ENCODE measurements around the gene SDS.

Gene SDS

DNA sequence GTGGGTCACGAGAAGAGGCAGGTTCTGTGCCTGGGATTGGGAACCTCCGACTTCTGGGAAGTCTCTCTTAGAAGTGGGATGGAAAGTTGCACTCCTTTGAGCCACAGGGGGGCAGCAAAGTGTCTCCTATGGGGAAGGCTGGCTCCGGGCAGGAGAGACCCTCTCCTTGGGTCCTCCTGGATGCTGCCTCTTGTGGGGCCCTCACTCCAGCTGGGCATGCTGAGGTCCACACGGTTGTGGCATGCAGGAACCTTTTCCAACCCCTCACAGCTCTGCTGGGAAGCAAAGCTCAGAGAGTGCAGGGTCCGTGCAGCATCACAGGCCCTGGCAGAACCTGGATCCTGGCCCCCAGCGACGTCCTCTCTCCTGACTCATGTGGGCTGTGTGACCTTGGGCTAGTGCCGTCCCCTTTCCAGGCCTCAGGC is 35.9 kb upstream of the SDS start:
- Histone ChIP-seq H3K27me3 (peaks cover 17% of the 10 kb centered on the region), H3K27ac (no peak overlapping the region), H3K36me3 (no peaks in the 10 kb centered on the region), H3K4me3 (ENCODE audit: low read depth in 1 of 2, low read length in 1 of 2) (no peak overlapping the region), H3K4me1 (ENCODE audit: control insufficient read depth in 1 of 2, insufficient read depth in 1 of 2, low read depth in 1 of 2, low read length in 1 of 2) (no peaks in the 10 kb centered on the region), H3K9me3 (no peaks in the 10 kb centered on the region)
- TF ChIP-seq, protein P1, sequence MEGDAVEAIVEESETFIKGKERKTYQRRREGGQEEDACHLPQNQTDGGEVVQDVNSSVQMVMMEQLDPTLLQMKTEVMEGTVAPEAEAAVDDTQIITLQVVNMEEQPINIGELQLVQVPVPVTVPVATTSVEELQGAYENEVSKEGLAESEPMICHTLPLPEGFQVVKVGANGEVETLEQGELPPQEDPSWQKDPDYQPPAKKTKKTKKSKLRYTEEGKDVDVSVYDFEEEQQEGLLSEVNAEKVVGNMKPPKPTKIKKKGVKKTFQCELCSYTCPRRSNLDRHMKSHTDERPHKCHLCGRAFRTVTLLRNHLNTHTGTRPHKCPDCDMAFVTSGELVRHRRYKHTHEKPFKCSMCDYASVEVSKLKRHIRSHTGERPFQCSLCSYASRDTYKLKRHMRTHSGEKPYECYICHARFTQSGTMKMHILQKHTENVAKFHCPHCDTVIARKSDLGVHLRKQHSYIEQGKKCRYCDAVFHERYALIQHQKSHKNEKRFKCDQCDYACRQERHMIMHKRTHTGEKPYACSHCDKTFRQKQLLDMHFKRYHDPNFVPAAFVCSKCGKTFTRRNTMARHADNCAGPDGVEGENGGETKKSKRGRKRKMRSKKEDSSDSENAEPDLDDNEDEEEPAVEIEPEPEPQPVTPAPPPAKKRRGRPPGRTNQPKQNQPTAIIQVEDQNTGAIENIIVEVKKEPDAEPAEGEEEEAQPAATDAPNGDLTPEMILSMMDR (IDR thresholded peaks at IDR 0.05): no peak

DNA sequence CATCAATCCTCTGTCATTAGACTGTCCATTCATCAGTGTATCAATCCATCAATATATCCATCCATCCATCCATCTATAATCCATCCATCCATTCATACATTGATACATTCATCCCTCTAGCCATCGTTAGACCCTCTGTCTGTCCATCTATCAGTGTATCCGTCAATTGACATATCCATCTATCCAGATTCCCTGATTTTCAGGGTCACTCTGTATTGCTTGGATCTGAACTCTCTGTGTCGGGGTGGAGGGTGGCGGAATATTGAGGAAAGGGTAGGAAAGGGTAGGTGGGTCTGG is 35.6 kb upstream of the SDS start:
- peaks cover 17% of the 10 kb centered on the region for H3K27me3 ChIP-seq
- no peaks in the 10 kb centered on the region for H3K9me3 ChIP-seq
- no peak overlapping the region for H3K27ac ChIP-seq
- H3K4me1 ChIP-seq (ENCODE audit: control insufficient read depth in 1 of 2, insufficient read depth in 1 of 2, low read depth in 1 of 2, low read length in 1 of 2): no peaks in the 10 kb centered on the region
- TF ChIP-seq, protein P1 (IDR thresholded peaks at IDR 0.05): no peak
- no peak overlapping the region for H3K4me3 ChIP-seq (ENCODE audit: low read depth in 1 of 2, low read length in 1 of 2)
- no peaks in the 10 kb centered on the region for H3K36me3 ChIP-seq

DNA sequence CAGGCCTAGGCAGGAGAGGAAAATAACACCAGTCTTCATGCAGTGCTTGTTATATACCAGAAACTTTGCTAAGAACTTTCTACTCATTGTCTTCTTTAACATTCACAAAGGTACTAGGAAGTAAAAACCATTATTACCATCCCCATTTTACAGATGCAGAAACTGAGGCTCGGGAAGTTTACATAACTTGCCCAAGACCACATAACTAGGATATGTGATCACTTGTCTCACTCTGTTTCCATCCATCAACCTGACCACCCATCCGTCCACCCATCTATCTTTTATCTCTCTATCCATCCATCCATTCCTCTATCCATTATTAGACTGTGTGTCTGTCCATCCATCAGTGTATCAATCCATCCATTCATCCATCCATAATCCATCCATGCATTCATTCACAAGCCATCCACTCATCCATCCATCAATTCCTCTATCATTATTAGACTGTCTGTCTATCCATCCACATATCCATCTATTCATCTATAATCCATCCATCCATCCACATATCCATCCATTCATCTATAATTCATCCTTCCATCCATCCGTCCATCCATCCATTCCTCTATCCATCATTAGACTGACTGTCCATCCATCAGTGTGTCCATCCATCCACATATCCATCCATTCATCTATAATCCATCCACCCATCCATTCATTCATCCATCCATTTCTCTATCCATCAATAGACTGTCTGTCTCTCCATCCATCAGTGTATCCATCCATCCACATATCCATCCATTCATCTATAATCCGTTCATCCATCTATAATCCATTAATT is 35.0 kb upstream of the SDS start:
- Histone ChIP-seq H3K4me1 (ENCODE audit: control insufficient read depth in 1 of 2, insufficient read depth in 1 of 2, low read depth in 1 of 2, low read length in 1 of 2) (no peaks in the 10 kb centered on the region), H3K27ac (no peak overlapping the region), H3K9me3 (no peaks in the 10 kb centered on the region), H3K27me3 (peaks cover 17% of the 10 kb centered on the region), H3K4me3 (ENCODE audit: low read depth in 1 of 2, low read length in 1 of 2) (no peak overlapping the region), H3K36me3 (no peaks in the 10 kb centered on the region)
- TF ChIP-seq, protein P1 (IDR thresholded peaks at IDR 0.05): no peak

- Histone ChIP-seq H3K4me1 (ENCODE audit: control insufficient read depth in 1 of 2, insufficient read depth in 1 of 2, low read depth in 1 of 2, low read length in 1 of 2) (no peaks in the 10 kb centered on the region), H3K27me3 (peaks cover 11% of the 10 kb centered on the region), H3K36me3 (no peaks in the 10 kb centered on the region), H3K4me3 (ENCODE audit: low read depth in 1 of 2, low read length in 1 of 2) (no peak overlapping the region), H3K27ac (no peak overlapping the region), H3K9me3 (no peaks in the 10 kb centered on the region)
- TF ChIP-seq, protein P1 (IDR thresholded peaks at IDR 0.05): no peak
Measured at GRCh38 chr12:113437729-113438100, 34.0 kb upstream of the SDS start.

DNA sequence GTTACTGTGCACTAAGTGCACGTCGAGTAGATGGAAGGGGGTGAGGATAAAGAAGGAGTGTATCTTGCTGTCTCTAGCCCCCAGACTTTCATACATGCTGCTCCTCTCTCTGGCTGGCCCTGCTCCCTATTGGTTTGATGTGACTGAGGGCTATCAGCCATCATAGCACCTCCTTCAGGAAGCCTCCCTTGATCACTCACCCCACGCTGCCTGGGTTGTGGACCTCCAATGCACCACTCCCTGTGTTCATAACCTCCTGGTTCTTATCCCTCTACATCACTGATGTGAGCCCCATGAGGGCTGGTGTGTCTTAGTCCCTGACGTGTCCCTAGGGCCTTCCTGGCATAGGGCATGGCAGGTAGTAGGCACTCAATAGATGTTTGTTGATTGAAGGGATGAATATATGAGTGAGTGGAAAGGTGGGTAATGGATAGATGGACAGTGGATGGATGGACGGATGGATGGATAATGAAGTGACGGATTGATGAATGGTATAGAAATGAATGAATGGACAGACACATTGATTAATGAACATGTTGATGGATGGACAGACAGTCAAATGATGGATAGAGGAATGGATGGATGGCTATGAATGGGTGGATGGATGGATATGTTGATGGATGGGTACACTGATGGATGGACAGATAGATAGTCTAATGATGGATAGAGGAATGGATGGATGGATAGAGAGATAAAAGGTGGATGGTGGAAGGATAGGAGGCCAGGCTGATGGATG is 33.5 kb upstream of the SDS start:
- no peaks in the 10 kb centered on the region for H3K9me3 ChIP-seq
- no peaks in the 10 kb centered on the region for H3K4me1 ChIP-seq (ENCODE audit: control insufficient read depth in 1 of 2, insufficient read depth in 1 of 2, low read depth in 1 of 2, low read length in 1 of 2)
- TF ChIP-seq, protein P1 (IDR thresholded peaks at IDR 0.05): no peak
- no peak overlapping the region for H3K27ac ChIP-seq
- H3K4me3 ChIP-seq (ENCODE audit: low read depth in 1 of 2, low read length in 1 of 2): no peak overlapping the region
- H3K27me3 ChIP-seq: peaks cover 7% of the 10 kb centered on the region
- no peaks in the 10 kb centered on the region for H3K36me3 ChIP-seq
